ENCODE measurements around the gene MC2R. TPM values are rescaled to one million over a fixed set of nuclear protein-coding genes. Genes with fewer than 3 reads are reported as not detected.

MC2R gene
- total and polyA plus RNA-seq, 2 donors (not counting 1 experiment from before 2014, with no cell fraction given), result not detected

- no peak overlapping the region for H3K4me2 ChIP-seq (ENCODE audit: extremely low read depth, insufficient read depth, low read length)
- no peak overlapping the region for H3K4me3 ChIP-seq (replicated peaks in 1 of 4; ENCODE audit: control extremely low read depth in 1 of 4, insufficient read depth in 1 of 4, low read depth in 3 of 4, low read length in 4 of 4)
- no peaks in the 10 kb centered on the region for H3K4me1 ChIP-seq (ENCODE audit: control insufficient read depth, extremely low read depth, insufficient read depth, low read length)
- no peak overlapping the region for H3K9ac ChIP-seq (ENCODE audit: insufficient read depth, low read length)
- H3K27me3 ChIP-seq (ENCODE audit: control insufficient read depth, insufficient read depth, low read length), result no peaks in the 10 kb centered on the region
- H3K27ac ChIP-seq (ENCODE audit: insufficient read depth, low read length), result no peak overlapping the region
- no peak for DNase-seq (ENCODE audit: low read depth in 2 of 2)
- no peaks in the 10 kb centered on the region for H3K9me3 ChIP-seq (ENCODE audit: control insufficient read depth, insufficient read depth, low read depth, low read length)
- no peaks in the 10 kb centered on the region for H3K79me2 ChIP-seq (ENCODE audit: control insufficient read depth, insufficient read depth, low read length)
- H3K36me3 ChIP-seq (ENCODE audit: control insufficient read depth, insufficient read depth, low read length), result no peaks in the 10 kb centered on the region
- TF ChIP-seq CTCF (conservative IDR thresholded peaks at IDR 0.05 in 1 of 2, IDR thresholded peaks at IDR 0.05 in 1 of 2; ENCODE audit: low read depth in 1 of 2, low read length in 2 of 2) (no peak), EZH2 (IDR thresholded peaks at IDR 0.05; ENCODE audit: low read length, missing control alignments) (no peak)
- no peaks in the 10 kb centered on the region for H4K20me1 ChIP-seq (ENCODE audit: control insufficient read depth, extremely low read depth, insufficient read depth, low read length)
- H2AFZ ChIP-seq (ENCODE audit: low read length), result no peak overlapping the region
These were observed 4.8 kb downstream of the MC2R start for GRCh38 chr18:13910501-13910900.

- no peaks in the 10 kb centered on the region for H4K20me1 ChIP-seq (ENCODE audit: control insufficient read depth, extremely low read depth, insufficient read depth, low read length)
- H3K4me3 ChIP-seq (replicated peaks in 1 of 4; ENCODE audit: control extremely low read depth in 1 of 4, insufficient read depth in 1 of 4, low read depth in 3 of 4, low read length in 4 of 4), result no peak overlapping the region
These were observed 6.0 kb downstream of the MC2R start for GRCh38 chr18:13909141-13909940.

GRCh38 chr18:13900633-13901032 is 14.7 kb downstream of the MC2R start:
- Histone ChIP-seq H3K9ac (ENCODE audit: insufficient read depth, low read length) (no peak overlapping the region), H3K4me1 (ENCODE audit: control insufficient read depth, extremely low read depth, insufficient read depth, low read length) (no peaks in the 10 kb centered on the region), H4K20me1 (ENCODE audit: control insufficient read depth, extremely low read depth, insufficient read depth, low read length) (no peaks in the 10 kb centered on the region), H3K9me3 (ENCODE audit: control insufficient read depth, insufficient read depth, low read depth, low read length) (no peaks in the 10 kb centered on the region), H3K4me3 (replicated peaks in 1 of 4; ENCODE audit: control extremely low read depth in 1 of 4, insufficient read depth in 1 of 4, low read depth in 3 of 4, low read length in 4 of 4) (no peak overlapping the region), H3K27me3 (ENCODE audit: control insufficient read depth, insufficient read depth, low read length) (no peaks in the 10 kb centered on the region), H3K79me2 (ENCODE audit: control insufficient read depth, insufficient read depth, low read length) (no peaks in the 10 kb centered on the region), H3K36me3 (ENCODE audit: control insufficient read depth, insufficient read depth, low read length) (no peaks in the 10 kb centered on the region), H3K27ac (ENCODE audit: insufficient read depth, low read length) (no peak overlapping the region), H3K4me2 (ENCODE audit: extremely low read depth, insufficient read depth, low read length) (no peak overlapping the region), H2AFZ (ENCODE audit: low read length) (no peak overlapping the region)
- no peak for DNase-seq (ENCODE audit: low read depth in 2 of 2)
- TF ChIP-seq CTCF (conservative IDR thresholded peaks at IDR 0.05 in 1 of 2, IDR thresholded peaks at IDR 0.05 in 1 of 2; ENCODE audit: low read depth in 1 of 2, low read length in 2 of 2) (no peak), EZH2 (IDR thresholded peaks at IDR 0.05; ENCODE audit: low read length, missing control alignments) (no peak)

More at GRCh38 chr18:13909141-13909940, 6.0 kb downstream of the MC2R start:
- no peaks in the 10 kb centered on the region for H3K9me3 ChIP-seq (ENCODE audit: control insufficient read depth, insufficient read depth, low read depth, low read length)
- H2AFZ ChIP-seq (ENCODE audit: low read length), result no peak overlapping the region
- TF ChIP-seq EZH2 (IDR thresholded peaks at IDR 0.05; ENCODE audit: low read length, missing control alignments) (no peak), CTCF (conservative IDR thresholded peaks at IDR 0.05 in 1 of 2, IDR thresholded peaks at IDR 0.05 in 1 of 2; ENCODE audit: low read depth in 1 of 2, low read length in 2 of 2) (no peak)
- H3K36me3 ChIP-seq (ENCODE audit: control insufficient read depth, insufficient read depth, low read length), result no peaks in the 10 kb centered on the region
- DNase-seq (ENCODE audit: low read depth in 2 of 2), result no peak
- no peak overlapping the region for H3K27ac ChIP-seq (ENCODE audit: insufficient read depth, low read length)
- H3K4me1 ChIP-seq (ENCODE audit: control insufficient read depth, extremely low read depth, insufficient read depth, low read length), result no peaks in the 10 kb centered on the region
- H3K9ac ChIP-seq (ENCODE audit: insufficient read depth, low read length), result no peak overlapping the region
- no peak overlapping the region for H3K4me2 ChIP-seq (ENCODE audit: extremely low read depth, insufficient read depth, low read length)
- no peaks in the 10 kb centered on the region for H3K27me3 ChIP-seq (ENCODE audit: control insufficient read depth, insufficient read depth, low read length)
- H3K79me2 ChIP-seq (ENCODE audit: control insufficient read depth, insufficient read depth, low read length), result no peaks in the 10 kb centered on the region

Measured in fibroblast of lung (primary cell).